SU-DHL-6 (cell line): ENCODE results near the gene NME7.

Experiments used
- H2AFZ ChIP-seq: fragments of 200-600 bp; sonication (generic); 2 replicates; pipeline ENCODE4 v1.6.1; 2014; ENCODE audit warnings: low read depth, mild to moderate bottlenecking, moderate library complexity, mixed read lengths, antibody characterized with exemption, low read length; ENCODE audit not compliant: severe bottlenecking
- H3F3A ChIP-seq: fragments of 200-600 bp; shearing (Covaris generic); 2 replicates; pipeline ENCODE4 v1.6.0; 2016; ENCODE audit warnings: antibody characterized with exemption, mild to moderate bottlenecking; ENCODE audit not compliant: insufficient read depth
- H3K27ac ChIP-seq: fragments of 200-600 bp; sonication (generic); 2 replicates; pipeline ENCODE4 v1.5.1; 2016; ENCODE audit warnings: low read depth, mild to moderate bottlenecking, low read length, moderate library complexity, mixed read lengths
- H3K27me3 ChIP-seq: fragments of 200-600 bp; sonication (generic), shearing (Covaris generic); 2 replicates; pipeline ENCODE4 v1.6.0; 2014; ENCODE audit warnings: mild to moderate bottlenecking, low read length
- H3K36me3 ChIP-seq: fragments of 200-600 bp; sonication (generic); 2 replicates; pipeline ENCODE4 v1.6.1; 2014; ENCODE audit warnings: mild to moderate bottlenecking, low read length, mixed read lengths
- H3K4me2 ChIP-seq: fragments of 300-600, 200-600 bp; shearing (Covaris generic), sonication (generic); 2 replicates; pipeline ENCODE4 v1.6.0; 2014; ENCODE audit warnings: low read length, low read depth, mild to moderate bottlenecking; ENCODE audit not compliant: poor library complexity, severe bottlenecking
- H3K4me3 ChIP-seq: fragments of 200-600 bp; sonication (generic); 2 replicates; pipeline ENCODE4 v1.5.1; 2014; ENCODE audit warnings: antibody characterized with exemption, low read length, mild to moderate bottlenecking, mixed read lengths; ENCODE audit not compliant: insufficient read depth, poor library complexity, severe bottlenecking
- H3K79me2 ChIP-seq: fragments of 200-600 bp; sonication (generic); 2 replicates; pipeline ENCODE4 v1.6.1; 2014; ENCODE audit warnings: mild to moderate bottlenecking, low read length, moderate library complexity; ENCODE audit not compliant: insufficient read depth
- H3K9ac ChIP-seq: fragments of 200-600 bp; sonication (generic); 2 replicates; pipeline ENCODE4 v1.7.0; 2014; ENCODE audit warnings: mild to moderate bottlenecking, low read length
- H3K9me2 ChIP-seq: fragments of 200-600 bp; sonication (generic); replicated peaks from 2 replicates; pipeline ENCODE4 v1.6.1; 2014; ENCODE audit warnings: low read length; ENCODE audit not compliant: insufficient read depth
- H3K9me3 ChIP-seq: fragments of 200-600 bp; sonication (generic); 2 replicates; pipeline ENCODE4 v1.6.1; 2014; ENCODE audit warnings: low read length, mixed read lengths; ENCODE audit not compliant: insufficient read depth
- H4K20me1 ChIP-seq: fragments of 200-600 bp; sonication (generic); 2 replicates; pipeline ENCODE4 v1.6.1; 2014; ENCODE audit warnings: low read depth, mild to moderate bottlenecking, antibody characterized with exemption, low read length, moderate library complexity, mixed read lengths
- CTCF ChIP-seq: fragments of 200-600 bp; sonication (generic); IDR thresholded peaks from one replicate; pipeline ENCODE4 v1.5.1; 2017; ENCODE audit warnings: antibody characterized with exemption, mild to moderate bottlenecking, low read length, moderate library complexity; ENCODE audit not compliant: insufficient read depth, poor library complexity, severe bottlenecking
- EZH2phosphoT487 ChIP-seq: fragments of 200-600 bp; sonication (generic), shearing (Covaris generic); conservative IDR thresholded peaks from 2 replicates; pipeline ENCODE4 v1.6.1; 2018; ENCODE audit warnings: mild to moderate bottlenecking, antibody characterized with exemption, low read length, moderate library complexity, mixed read lengths

NME7 gene

GRCh38 chr1:169368406-169368769 is 791 bp upstream of the NME7 start:
- Histone ChIP-seq H3K27me3 (no peaks in the 10 kb centered on the region), H3K9me3 (no peaks in the 10 kb centered on the region), H3K9ac (peak overlapping the region; percentile 70), H3K79me2 (0 out of 2 replicates have a peak, but pooled peaks cover 11% of the 10 kb centered on the region), H2AFZ (peak overlapping the region; percentile 90), H4K20me1 (no peaks in the 10 kb centered on the region), H3K27ac (peak overlapping the region; percentile 82), H3K9me2 (no peaks in the 10 kb centered on the region), H3K36me3 (no peaks in the 10 kb centered on the region), H3F3A (no peaks in the 10 kb centered on the region), H3K4me3 (peak overlapping the region; percentile 82), H3K4me2 (peak overlapping the region; percentile 77)
- no peak for TF ChIP-seq CTCF
- no peak for TF ChIP-seq EZH2phosphoT487

- 0 out of 2 replicates have a peak, but pooled peaks cover 11% of the 10 kb centered on the region for H3K79me2 ChIP-seq
- H3K4me2 ChIP-seq, result peak overlapping the region; percentile 77
- H3K27me3 ChIP-seq, result no peaks in the 10 kb centered on the region
- no peaks in the 10 kb centered on the region for H3F3A ChIP-seq
- H4K20me1 ChIP-seq, result no peaks in the 10 kb centered on the region
- H3K9ac ChIP-seq, result peak overlapping the region; percentile 70
- no peaks in the 10 kb centered on the region for H3K9me3 ChIP-seq
- TF ChIP-seq EZH2phosphoT487, result no peak
- no peak for TF ChIP-seq CTCF
- no peak overlapping the region for H3K27ac ChIP-seq
- peak overlapping the region; percentile 98 for H2AFZ ChIP-seq
- no peaks in the 10 kb centered on the region for H3K9me2 ChIP-seq
- peak overlapping the region; percentile 82 for H3K4me3 ChIP-seq
- H3K36me3 ChIP-seq, result no peaks in the 10 kb centered on the region
These were observed 406 bp downstream of the NME7 start for GRCh38 chr1:169367096-169367685.

GRCh38 chr1:169364948-169365347 is 2.6 kb downstream of the NME7 start:
- Histone ChIP-seq H4K20me1 (no peaks in the 10 kb centered on the region), H3K9me3 (no peaks in the 10 kb centered on the region), H3K79me2 (0 out of 2 replicates have a peak, but pooled peaks cover 11% of the 10 kb centered on the region), H2AFZ (no peak overlapping the region), H3K27ac (no peak overlapping the region), H3K9me2 (no peaks in the 10 kb centered on the region), H3K27me3 (no peaks in the 10 kb centered on the region), H3K4me2 (no peak overlapping the region), H3F3A (no peaks in the 10 kb centered on the region), H3K4me3 (no peak overlapping the region), H3K36me3 (no peaks in the 10 kb centered on the region), H3K9ac (no peak overlapping the region)
- no peak for TF ChIP-seq CTCF
- TF ChIP-seq EZH2phosphoT487, result no peak
